ENCODE data around the gene KRT23. TPM values are rescaled to one million over a fixed set of nuclear protein-coding genes. Genes with fewer than 3 reads are reported as not detected.

Gene KRT23
- total and polyA plus RNA-seq, 2 of the 13 experiments (the other 11 are each of a cell fraction or from before 2014, with no cell fraction given), result 24.7 to 51.1 TPM

DNA sequence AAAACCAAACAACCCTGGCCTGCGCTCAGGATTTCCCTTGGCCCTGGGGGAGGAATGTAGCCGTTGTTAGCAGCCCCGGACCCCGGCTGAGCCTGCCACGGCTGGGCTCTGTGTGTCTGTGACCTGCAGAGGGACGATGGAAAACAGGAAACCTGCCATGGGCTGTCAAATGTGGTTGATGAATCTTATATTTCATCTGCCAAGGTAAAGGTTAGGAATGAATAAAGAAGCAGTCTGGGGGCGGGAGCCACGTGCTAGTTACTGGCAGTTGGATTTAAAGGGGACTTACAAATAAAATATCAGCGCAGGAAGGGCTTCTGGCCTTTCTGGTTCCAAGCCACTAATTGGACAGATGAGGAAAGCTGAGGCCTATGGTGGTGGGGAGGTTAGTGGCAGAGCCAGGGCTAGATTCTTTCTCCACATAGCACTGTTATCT lies at the start of gene KRT23 (continued):
- TF ChIP-seq ETV6 (CRISPR knock-in tag; conservative IDR thresholded peaks at IDR 0.05) (0 out of 2 replicates have a peak, but pooled peaks have one; percentile 16), CENPBD1 (CRISPR knock-in tag; IDR thresholded peaks at IDR 0.05; ENCODE audit: borderline replicate concordance, low read depth) (no peak), TCF12 (IDR thresholded peaks at IDR 0.05) (no peak), TCF12 (CRISPR knock-in tag; IDR thresholded peaks at IDR 0.05) (no peak), CREB1 (IDR thresholded peaks at IDR 0.05) (no peak), CREB1 (CRISPR knock-in tag; IDR thresholded peaks at IDR 0.05) (no peak), ZNF713 (CRISPR knock-in tag; IDR thresholded peaks at IDR 0.05) (no peak), REXO4 (CRISPR knock-in tag; IDR thresholded peaks at IDR 0.05; ENCODE audit: borderline replicate concordance) (no peak), SP2 (CRISPR knock-in tag; IDR thresholded peaks at IDR 0.05) (no peak), NFRKB (IDR thresholded peaks at IDR 0.05) (no peak), FOXO4 (CRISPR knock-in tag; conservative IDR thresholded peaks at IDR 0.05) (no peak), SAP130 (CRISPR knock-in tag; IDR thresholded peaks at IDR 0.05; ENCODE audit: low read depth) (0 out of 2 replicates have a peak, but pooled peaks have one; percentile 23), ZBTB25 (CRISPR knock-in tag; IDR thresholded peaks at IDR 0.05) (no peak), MZF1 (CRISPR knock-in tag; IDR thresholded peaks at IDR 0.05; ENCODE audit: borderline replicate concordance) (no peak), KDM5B (CRISPR knock-in tag; IDR thresholded peaks at IDR 0.05; ENCODE audit: borderline replicate concordance) (no peak), ZNF775 (CRISPR knock-in tag; IDR thresholded peaks at IDR 0.05; ENCODE audit: borderline replicate concordance) (no peak), NFATC3 (CRISPR knock-in tag; IDR thresholded peaks at IDR 0.05) (no peak), ZNF772 (CRISPR knock-in tag; IDR thresholded peaks at IDR 0.05) (0 out of 2 replicates have a peak, but pooled peaks have one; percentile 16), U2AF2 (IDR thresholded peaks at IDR 0.05; ENCODE audit: low read depth, low read length) (no peak), PHF21A (CRISPR knock-in tag; IDR thresholded peaks at IDR 0.05) (no peak), ZNF451 (CRISPR knock-in tag; IDR thresholded peaks at IDR 0.05) (no peak)
- TF ChIP-seq, protein P1, sequence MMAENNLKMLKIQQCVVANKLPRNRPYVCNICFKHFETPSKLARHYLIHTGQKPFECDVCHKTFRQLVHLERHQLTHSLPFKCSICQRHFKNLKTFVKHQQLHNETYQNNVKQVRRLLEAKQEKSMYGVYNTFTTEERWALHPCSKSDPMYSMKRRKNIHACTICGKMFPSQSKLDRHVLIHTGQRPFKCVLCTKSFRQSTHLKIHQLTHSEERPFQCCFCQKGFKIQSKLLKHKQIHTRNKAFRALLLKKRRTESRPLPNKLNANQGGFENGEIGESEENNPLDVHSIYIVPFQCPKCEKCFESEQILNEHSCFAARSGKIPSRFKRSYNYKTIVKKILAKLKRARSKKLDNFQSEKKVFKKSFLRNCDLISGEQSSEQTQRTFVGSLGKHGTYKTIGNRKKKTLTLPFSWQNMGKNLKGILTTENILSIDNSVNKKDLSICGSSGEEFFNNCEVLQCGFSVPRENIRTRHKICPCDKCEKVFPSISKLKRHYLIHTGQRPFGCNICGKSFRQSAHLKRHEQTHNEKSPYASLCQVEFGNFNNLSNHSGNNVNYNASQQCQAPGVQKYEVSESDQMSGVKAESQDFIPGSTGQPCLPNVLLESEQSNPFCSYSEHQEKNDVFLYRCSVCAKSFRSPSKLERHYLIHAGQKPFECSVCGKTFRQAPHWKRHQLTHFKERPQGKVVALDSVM (CRISPR knock-in tag; IDR thresholded peaks at IDR 0.05), result no peak
- TF ChIP-seq, protein P2, sequence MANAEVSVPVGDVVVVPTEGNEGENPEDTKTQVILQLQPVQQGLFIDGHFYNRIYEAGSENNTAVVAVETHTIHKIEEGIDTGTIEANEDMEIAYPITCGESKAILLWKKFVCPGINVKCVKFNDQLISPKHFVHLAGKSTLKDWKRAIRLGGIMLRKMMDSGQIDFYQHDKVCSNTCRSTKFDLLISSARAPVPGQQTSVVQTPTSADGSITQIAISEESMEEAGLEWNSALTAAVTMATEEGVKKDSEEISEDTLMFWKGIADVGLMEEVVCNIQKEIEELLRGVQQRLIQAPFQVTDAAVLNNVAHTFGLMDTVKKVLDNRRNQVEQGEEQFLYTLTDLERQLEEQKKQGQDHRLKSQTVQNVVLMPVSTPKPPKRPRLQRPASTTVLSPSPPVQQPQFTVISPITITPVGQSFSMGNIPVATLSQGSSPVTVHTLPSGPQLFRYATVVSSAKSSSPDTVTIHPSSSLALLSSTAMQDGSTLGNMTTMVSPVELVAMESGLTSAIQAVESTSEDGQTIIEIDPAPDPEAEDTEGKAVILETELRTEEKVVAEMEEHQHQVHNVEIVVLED (CRISPR knock-in tag; IDR thresholded peaks at IDR 0.05; ENCODE audit: borderline replicate concordance), result no peak
- TF ChIP-seq, protein P3, sequence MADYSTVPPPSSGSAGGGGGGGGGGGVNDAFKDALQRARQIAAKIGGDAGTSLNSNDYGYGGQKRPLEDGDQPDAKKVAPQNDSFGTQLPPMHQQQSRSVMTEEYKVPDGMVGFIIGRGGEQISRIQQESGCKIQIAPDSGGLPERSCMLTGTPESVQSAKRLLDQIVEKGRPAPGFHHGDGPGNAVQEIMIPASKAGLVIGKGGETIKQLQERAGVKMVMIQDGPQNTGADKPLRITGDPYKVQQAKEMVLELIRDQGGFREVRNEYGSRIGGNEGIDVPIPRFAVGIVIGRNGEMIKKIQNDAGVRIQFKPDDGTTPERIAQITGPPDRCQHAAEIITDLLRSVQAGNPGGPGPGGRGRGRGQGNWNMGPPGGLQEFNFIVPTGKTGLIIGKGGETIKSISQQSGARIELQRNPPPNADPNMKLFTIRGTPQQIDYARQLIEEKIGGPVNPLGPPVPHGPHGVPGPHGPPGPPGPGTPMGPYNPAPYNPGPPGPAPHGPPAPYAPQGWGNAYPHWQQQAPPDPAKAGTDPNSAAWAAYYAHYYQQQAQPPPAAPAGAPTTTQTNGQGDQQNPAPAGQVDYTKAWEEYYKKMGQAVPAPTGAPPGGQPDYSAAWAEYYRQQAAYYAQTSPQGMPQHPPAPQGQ (CRISPR knock-in tag; IDR thresholded peaks at IDR 0.05; ENCODE audit: borderline replicate concordance), result no peak
